Endothelial cell of umbilical vein (primary cell): Measurements from ENCODE around the gene CAND2. TPM values are rescaled to one million over a fixed set of nuclear protein-coding genes. Genes with fewer than 3 reads are reported as not detected.
"Not testable (repeated sequence)": the region's sequence is repeated elsewhere in the genome, so short reads cannot be mapped to it uniquely, and the experiment has no call there.

ENCODE experiments used
- BruUV-seq: library from RNA; stranded (reverse); fragments of 400-500 nt; replicated peaks from 2 replicates; lab custom pipeline; 2021; lab: Mats Ljungman, UMichigan
- CTCF ChIA-PET: fragments of 300-600, 350-600 bp; sonication (Branson Sonifier 250); formaldehyde crosslinking; loops from one replicate; lab custom pipeline; 2021; ENCODE audit warnings: antibody characterized with exemption, inconsistent platforms; lab: Charles Lee
- POLR2A ChIA-PET: fragments of 300-600, 350-600 bp; sonication (Branson Sonifier 250); formaldehyde crosslinking; loops from one replicate; lab custom pipeline; 2021; ENCODE audit warnings: antibody characterized with exemption, inconsistent platforms; lab: Charles Lee
- DNase-seq: peaks from one replicate; pipeline ENCODE4 v3.0.0-alpha.2; 2011; ENCODE audit warnings: low read depth, low spot score
- FAIRE-seq: peaks from 2 replicates; lab custom pipeline; 2011; peaks lifted over from hg19 to GRCh38; lab: Jason Lieb, UNC
- H2AFZ ChIP-seq: 2 replicates; pipeline ENCODE4 v1.6.0; 2012; ENCODE audit warnings: low read depth, low read length, control low read depth, inconsistent platforms
- H3K27ac ChIP-seq: 2 replicates; pipeline ENCODE4 v1.5.1; 2011; ENCODE audit warnings: low read depth, mild to moderate bottlenecking, control low read depth, low read length, moderate library complexity; ENCODE audit not compliant: insufficient read depth
- H3K27me3 ChIP-seq, 2 experiments: 2 replicates each; pipeline versions ENCODE4 v1.6.0 to v1.6.1; 2011; ENCODE audit warnings: low read length in 2 of 2, mixed read lengths in 1 of 2; ENCODE audit not compliant: control insufficient read depth in 2 of 2, insufficient read depth in 2 of 2
- H3K36me3 ChIP-seq, 2 experiments: 2 replicates in 1 of 2; 3 replicates in 1 of 2; pipeline ENCODE4 v1.5.1; 2011; ENCODE audit warnings: low read length in 2 of 2, mild to moderate bottlenecking in 1 of 2, moderate library complexity in 1 of 2; ENCODE audit not compliant: control insufficient read depth in 2 of 2, insufficient read depth in 2 of 2; ENCODE audit errors: extremely low read depth in 1 of 2
- H3K4me1 ChIP-seq: 3 replicates; pipeline ENCODE4 v1.5.1; 2011; ENCODE audit warnings: mild to moderate bottlenecking, low read length; ENCODE audit not compliant: control insufficient read depth, insufficient read depth; ENCODE audit errors: extremely low read depth
- H3K4me2 ChIP-seq: 2 replicates; pipeline ENCODE4 v1.6.1; 2011; ENCODE audit warnings: low read length, control low read depth, mixed read lengths; ENCODE audit not compliant: insufficient read depth
- H3K4me3 ChIP-seq, 3 experiments: fragments of 200-600 bp in 1 of 3; sonication (generic), shearing (Covaris generic) in 1 of 3; replicated peaks in 1 of 3; 2 replicates each; pipeline ENCODE4 v1.5.1; 2011 to 2016; ENCODE audit warnings: control low read depth in 3 of 3, low read length in 3 of 3, mild to moderate bottlenecking in 2 of 3, inconsistent platforms in 1 of 3, low read depth in 1 of 3, moderate library complexity in 1 of 3; ENCODE audit not compliant: insufficient read depth in 1 of 3
- H3K79me2 ChIP-seq: 2 replicates; pipeline ENCODE4 v1.6.0; 2012; ENCODE audit warnings: low read length, inconsistent platforms; ENCODE audit not compliant: control insufficient read depth, insufficient read depth
- H3K9ac ChIP-seq: replicated peaks from 2 replicates; pipeline ENCODE3; 2011; ENCODE audit warnings: low read length, control low read depth; ENCODE audit not compliant: insufficient read depth; ENCODE audit errors: extremely low read depth
- H3K9me1 ChIP-seq: replicated peaks from 3 replicates; pipeline ENCODE4 v1.6.0; 2011; ENCODE audit warnings: mild to moderate bottlenecking, low read length; ENCODE audit not compliant: control insufficient read depth, insufficient read depth; ENCODE audit errors: extremely low read depth
- H3K9me3 ChIP-seq: replicated peaks from 2 replicates; pipeline ENCODE4 v1.5.1; 2012; ENCODE audit warnings: low read length, inconsistent platforms; ENCODE audit not compliant: control insufficient read depth, insufficient read depth
- H4K20me1 ChIP-seq: replicated peaks from 2 replicates; pipeline ENCODE3; 2011; ENCODE audit warnings: mild to moderate bottlenecking, low read length; ENCODE audit not compliant: control insufficient read depth, insufficient read depth; ENCODE audit errors: extremely low read depth
- CTCF ChIP-seq, 2 donors: IDR thresholded peaks; 1 replicate in 1 of 2; 2 replicates in 1 of 2; pipeline ENCODE4 v1.5.1; 2011; ENCODE audit warnings: low read length in 2 of 2, mild to moderate bottlenecking in 2 of 2, moderate library complexity in 2 of 2, control low read depth in 1 of 2, inconsistent platforms in 1 of 2, low read depth in 1 of 2; ENCODE audit not compliant: insufficient read depth in 1 of 2; ENCODE audit errors: extremely low read depth in 1 of 2
- EZH2 ChIP-seq: IDR thresholded peaks from 2 replicates; pipeline ENCODE4 v1.6.1; 2012; ENCODE audit warnings: borderline replicate concordance, low read depth, mild to moderate bottlenecking, moderate library complexity, low read length, inconsistent platforms; ENCODE audit not compliant: severe bottlenecking
- FOS ChIP-seq: IDR thresholded peaks from 2 replicates; pipeline ENCODE4 v1.6.1; 2011; ENCODE audit warnings: mild to moderate bottlenecking, low read length, moderate library complexity, borderline replicate concordance; ENCODE audit not compliant: insufficient read depth
- GATA2 ChIP-seq: IDR thresholded peaks from 2 replicates; pipeline ENCODE4 v1.7.0; 2011; ENCODE audit warnings: low read depth, mild to moderate bottlenecking, moderate library complexity, mixed read lengths, low read length; ENCODE audit not compliant: insufficient read length, insufficient read depth
- JUN ChIP-seq: IDR thresholded peaks from 2 replicates; pipeline ENCODE4 v1.6.1; 2011; ENCODE audit warnings: borderline replicate concordance, low read depth; ENCODE audit not compliant: insufficient read length, insufficient read depth
- MAX ChIP-seq: IDR thresholded peaks from 2 replicates; pipeline ENCODE4 v1.6.1; 2011; ENCODE audit not compliant: insufficient read depth, insufficient read length
- MYC ChIP-seq: IDR thresholded peaks from one replicate; pipeline ENCODE4 v1.6.1; 2011; ENCODE audit warnings: mild to moderate bottlenecking, low read depth, low read length
- POLR2A ChIP-seq: IDR thresholded peaks from 2 replicates; pipeline ENCODE4 v1.6.1; 2012; ENCODE audit warnings: low read depth, mild to moderate bottlenecking, control low read depth, low read length
- POLR2AphosphoS5 ChIP-seq: IDR thresholded peaks from 2 replicates; pipeline ENCODE4 v1.6.1; 2012; ENCODE audit warnings: low read depth, mild to moderate bottlenecking, control low read depth, low read length, moderate library complexity; ENCODE audit not compliant: insufficient read depth
- dilution Hi-C: fragments of 300-500 bp; cut with MboI; formaldehyde crosslinking; loops from one replicate; pipeline ENCODE4 v1.15.0; 2019; ENCODE audit warnings: low sequenced_read_pairs; ENCODE audit not compliant: extremely low pct_ligation_motif_present
- intact Hi-C: fragments of 100-400 bp; cut with micrococcal nuclease; formaldehyde crosslinking; loops from one replicate; pipeline ENCODE4 v1.10.0; 2022
- polyA plus RNA-seq, 4 experiments: library from polyadenylated mRNA; depleted of rRNA in 3 of 4; stranded (reverse) in 3 of 4; unstranded in 1 of 4; fragments of >200 nt; gene quantifications; 2 replicates each; pipeline versions ENCODE4 v1.2.1 to v1.2.3, GENCODE V29; 2011 to 2012; ENCODE audit warnings: missing spikeins in 1 of 4
- total RNA-seq: library from RNA; stranded (reverse); gene quantifications from 2 replicates; pipeline ENCODE4 v1.2.3, GENCODE V29; 2021

Gene CAND2
- total and polyA plus RNA-seq, 2 donors (not counting 3 experiments of a cell fraction or from before 2014, with no cell fraction given), result 7.1 to 11.0 TPM

GRCh38 chr3:12852201-12852600, 55.7 kb downstream of the CAND2 start:
- dilution Hi-C loops, result no loop called here
- CTCF ChIA-PET, result interaction anchor here (1.0 to 1.1 kb wide), 3 partner anchors 11 to 241 kb away, joined by 3 to 7 read pairs (median 4); partner anchors contain the start of gene RPL32
- no peak overlapping the region for H3K27ac ChIP-seq
- no peak overlapping the region for H2AFZ ChIP-seq
- no peaks in the 10 kb centered on the region for H3K9me3 ChIP-seq
- no peak for TF ChIP-seq JUN
- TF ChIP-seq GATA2, result no peak
- TF ChIP-seq POLR2AphosphoS5, result no peak
- TF ChIP-seq POLR2A, result no peak
- TF ChIP-seq CTCF (IDR thresholded peaks at IDR 0.05; ENCODE audit: extremely low read depth in 1 of 2, insufficient read depth in 1 of 2, low read depth in 1 of 2, low read length in 2 of 2), result no peak
- TF ChIP-seq MYC, result no peak
- TF ChIP-seq MAX, result no peak
- no peak for TF ChIP-seq FOS
- no peak for TF ChIP-seq EZH2
- no peak overlapping the region for H3K9ac ChIP-seq
- H3K36me3 ChIP-seq, result no peaks in the 10 kb centered on the region
- H3K79me2 ChIP-seq, result no peaks in the 10 kb centered on the region
- POLR2A ChIA-PET, result no interaction called here
- no peak overlapping the region for H3K4me3 ChIP-seq
- peaks cover 8 to 9% of the 10 kb centered on the region in 2 experiments for H3K27me3 ChIP-seq
- H4K20me1 ChIP-seq, result no peaks in the 10 kb centered on the region
- H3K9me1 ChIP-seq, result no peaks in the 10 kb centered on the region
- FAIRE-seq (peak; percentile 56), DNase-seq (no peak)
- no peak overlapping the region for H3K4me2 ChIP-seq
- intact Hi-C loops, result no loop called here
- no peaks in the 10 kb centered on the region for H3K4me1 ChIP-seq
- BruUV-seq, result no TSS peak

DNA sequence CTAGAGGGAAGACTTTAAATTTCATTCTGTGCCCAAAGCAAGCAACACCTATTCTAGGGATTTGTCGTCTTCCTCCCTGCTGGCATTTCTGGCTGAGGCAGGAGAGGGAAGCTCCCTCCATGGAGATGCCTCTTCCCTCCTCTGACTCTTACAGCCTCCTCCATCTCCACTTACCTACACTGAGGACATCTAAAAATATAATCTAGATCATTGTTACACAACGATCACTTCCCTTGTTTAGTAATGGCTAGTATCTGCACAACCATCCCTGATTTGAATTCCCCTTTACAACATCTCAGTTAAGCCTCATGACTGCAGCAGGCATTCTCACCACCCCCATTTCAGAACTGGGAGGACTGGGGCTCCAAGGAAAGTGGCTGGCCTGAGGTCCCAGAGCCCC, 57.4 kb downstream of the CAND2 start:
- H3K9me3 ChIP-seq, H3K79me2 ChIP-seq, DNase-seq, dilution Hi-C loops, H3K4me3 ChIP-seq, intact Hi-C loops, POLR2A ChIA-PET, H3K4me1 ChIP-seq, H3K36me3 ChIP-seq, H2AFZ ChIP-seq, H3K27ac ChIP-seq, BruUV-seq, FAIRE-seq, H3K9me1 ChIP-seq, H3K4me2 ChIP-seq, H3K9ac ChIP-seq, H4K20me1 ChIP-seq: not testable (repeated sequence)
- H3K27me3 ChIP-seq, result peaks cover 8 to 11% of the 10 kb centered on the region in 2 experiments
- CTCF ChIA-PET, result interaction anchor here (1.1 to 1.4 kb wide), 2 partner anchors 10 to 238 kb away, joined by 3 read pairs; no protein-coding TSS in a partner anchor
